Stomach (tissue), 9 donors: Measurements from ENCODE around the gene KRTAP9-2. TPM values are rescaled to one million over a fixed set of nuclear protein-coding genes. Genes with fewer than 3 reads are reported as not detected.
"Not testable (repeated sequence)": the region's sequence is repeated elsewhere in the genome, so short reads cannot be mapped to it uniquely, and the experiment has no call there.

Experiments used
- DNase-seq, 2 donors: peaks; one replicate each; pipeline versions ENCODE4 v3.0.0 to v3.0.0-alpha.2; 2013 to 2019
- H3K27ac ChIP-seq, 5 donors: fragments of 200-600 bp in 4 of 5; sonication (generic) in 4 of 5; one replicate each; pipeline ENCODE4 v1.5.1; 2013 to 2019; ENCODE audit warnings: mild to moderate bottlenecking in 1 of 5, moderate library complexity in 1 of 5
- H3K27me3 ChIP-seq, 3 donors: fragments of 200-600 bp; sonication (generic); one replicate each; pipeline ENCODE4 v1.5.1; 2017 to 2019; ENCODE audit warnings: mixed run types in 1 of 3
- H3K36me3 ChIP-seq, 4 donors: fragments of 200-600 bp; sonication (generic); 1 replicate in 3 of 4; 2 replicates in 1 of 4; pipeline ENCODE4 v1.5.1; 2016 to 2019
- H3K4me1 ChIP-seq, 4 donors: fragments of 200-600 bp; sonication (generic); one replicate each; pipeline ENCODE4 v1.5.1; 2016 to 2019
- H3K4me3 ChIP-seq, 4 donors: fragments of 200-600 bp; sonication (generic) in 3 of 4; one replicate each; pipeline ENCODE4 v1.5.1; 2016 to 2019; ENCODE audit warnings: mild to moderate bottlenecking in 1 of 4
- H3K9me3 ChIP-seq, 4 donors: fragments of 200-600 bp; sonication (generic); one replicate each; pipeline ENCODE4 v1.5.1; 2016 to 2019
- EP300 ChIP-seq: sonication (generic); formaldehyde crosslinking; IDR thresholded peaks from one replicate; pipeline ENCODE4 v1.6.1; 2017; ENCODE audit warnings: antibody characterized with exemption
- POLR2A ChIP-seq, 4 donors: fragments of 450-650 bp; IDR thresholded peaks; one replicate each; pipeline ENCODE4 v1.6.1; 2016; ENCODE audit warnings: antibody characterized with exemption in 4 of 4, control low read depth in 2 of 4, mild to moderate bottlenecking in 1 of 4, moderate library complexity in 1 of 4
- POLR2AphosphoS5 ChIP-seq, 3 donors: sonication (generic); formaldehyde crosslinking; IDR thresholded peaks; one replicate each; pipeline ENCODE4 v1.6.1; 2016; ENCODE audit warnings: antibody characterized with exemption in 3 of 3
- WGBS, 5 donors: extraction: QIAGEN DNeasy Blood & Tissue Kit in 3 of 5; methylation state at CpG; one replicate each; pipeline versions ENCODE4 v1.1.5 to v1.1.7; 2013 to 2018; 5-methylcytosine and 5-hydroxymethylcytosine counted together
- intact Hi-C: fragments of 100-400 bp; cut with DNase I; formaldehyde crosslinking; loops from one replicate; pipeline ENCODE4 v1.15.1; 2023; ENCODE audit warnings: low total_unique reads
- polyA plus RNA-seq, 3 donors: library from polyadenylated mRNA; stranded (reverse); fragments of 200-250 nt; gene quantifications; one replicate each; pipeline ENCODE4 v1.2.3, GENCODE V29; 2013
- total RNA-seq, 5 donors: library from RNA; depleted of rRNA; stranded (reverse); fragments of >200 nt; gene quantifications; one replicate each; pipeline versions ENCODE4 v1.1.0 to v1.2.3, GENCODE V29; 2014 to 2016
- TF ChIP-seq, protein P1 (sequence below), 7 experiments: fragments of 450-650 bp in 4 of 7; fragments of 200-600 bp in 3 of 7; sonication (generic) in 3 of 7; IDR thresholded peaks; one replicate each; pipeline ENCODE4 v1.5.1; 2016 to 2019; ENCODE audit warnings: antibody characterized with exemption in 7 of 7, control low read depth in 2 of 7, mild to moderate bottlenecking in 1 of 7
- donor health status: healthy with polysubstance abuse.
- donor health status: Bipolar disorder and iron deficiency.
- donor health status: healthy.

Gene KRTAP9-2
- total and polyA plus RNA-seq, 8 donors = not detected

DNA sequence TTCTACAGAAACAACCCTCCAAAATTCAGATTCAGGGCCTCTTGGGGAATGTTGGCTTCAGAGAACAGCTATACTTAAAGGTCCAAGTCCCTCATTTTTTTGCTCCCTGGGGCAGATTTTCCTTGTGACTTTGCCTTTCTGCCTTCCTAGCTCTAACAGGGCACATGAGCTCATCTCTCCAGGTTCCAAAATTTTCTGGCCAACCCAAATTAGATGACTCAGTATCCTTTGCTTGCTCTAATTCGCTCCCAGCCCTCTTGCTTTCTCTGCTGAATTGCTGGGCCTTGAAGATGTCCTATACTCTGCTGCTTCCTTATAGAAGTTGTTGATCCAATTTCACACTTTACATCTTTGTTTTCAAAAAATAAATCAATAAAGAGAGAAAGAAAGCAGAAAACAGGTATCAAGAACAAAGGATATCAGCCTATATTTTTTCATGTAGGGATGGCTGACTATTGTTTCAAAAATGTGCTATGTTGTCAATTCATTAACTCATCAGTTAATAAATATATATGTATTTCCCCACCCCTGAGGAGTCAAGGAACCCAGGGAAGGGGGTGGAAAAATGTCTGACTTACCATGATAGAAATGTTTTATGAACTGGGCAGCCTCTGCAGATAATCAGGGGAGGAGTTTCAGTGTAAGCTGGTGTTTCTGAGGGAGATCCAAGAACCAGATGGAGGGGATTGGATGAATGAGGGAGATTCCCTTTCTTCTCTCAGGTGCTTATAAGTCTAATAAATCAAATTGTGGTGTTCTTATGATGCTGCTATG, 47.4 kb upstream of the KRTAP9-2 start:
- WGBS, 5 donors = 83 to 94% (median 89%) methylated on average over 1 of the region's 1 CpG
- TF ChIP-seq, protein P1, sequence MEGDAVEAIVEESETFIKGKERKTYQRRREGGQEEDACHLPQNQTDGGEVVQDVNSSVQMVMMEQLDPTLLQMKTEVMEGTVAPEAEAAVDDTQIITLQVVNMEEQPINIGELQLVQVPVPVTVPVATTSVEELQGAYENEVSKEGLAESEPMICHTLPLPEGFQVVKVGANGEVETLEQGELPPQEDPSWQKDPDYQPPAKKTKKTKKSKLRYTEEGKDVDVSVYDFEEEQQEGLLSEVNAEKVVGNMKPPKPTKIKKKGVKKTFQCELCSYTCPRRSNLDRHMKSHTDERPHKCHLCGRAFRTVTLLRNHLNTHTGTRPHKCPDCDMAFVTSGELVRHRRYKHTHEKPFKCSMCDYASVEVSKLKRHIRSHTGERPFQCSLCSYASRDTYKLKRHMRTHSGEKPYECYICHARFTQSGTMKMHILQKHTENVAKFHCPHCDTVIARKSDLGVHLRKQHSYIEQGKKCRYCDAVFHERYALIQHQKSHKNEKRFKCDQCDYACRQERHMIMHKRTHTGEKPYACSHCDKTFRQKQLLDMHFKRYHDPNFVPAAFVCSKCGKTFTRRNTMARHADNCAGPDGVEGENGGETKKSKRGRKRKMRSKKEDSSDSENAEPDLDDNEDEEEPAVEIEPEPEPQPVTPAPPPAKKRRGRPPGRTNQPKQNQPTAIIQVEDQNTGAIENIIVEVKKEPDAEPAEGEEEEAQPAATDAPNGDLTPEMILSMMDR (IDR thresholded peaks at IDR 0.05) = no peak
- TF ChIP-seq EP300 = no peak
- TF ChIP-seq POLR2A (IDR thresholded peaks at IDR 0.05) = no peak
- TF ChIP-seq POLR2AphosphoS5 (IDR thresholded peaks at IDR 0.05) = no peak
- intact Hi-C loops = no loop called here

DNA sequence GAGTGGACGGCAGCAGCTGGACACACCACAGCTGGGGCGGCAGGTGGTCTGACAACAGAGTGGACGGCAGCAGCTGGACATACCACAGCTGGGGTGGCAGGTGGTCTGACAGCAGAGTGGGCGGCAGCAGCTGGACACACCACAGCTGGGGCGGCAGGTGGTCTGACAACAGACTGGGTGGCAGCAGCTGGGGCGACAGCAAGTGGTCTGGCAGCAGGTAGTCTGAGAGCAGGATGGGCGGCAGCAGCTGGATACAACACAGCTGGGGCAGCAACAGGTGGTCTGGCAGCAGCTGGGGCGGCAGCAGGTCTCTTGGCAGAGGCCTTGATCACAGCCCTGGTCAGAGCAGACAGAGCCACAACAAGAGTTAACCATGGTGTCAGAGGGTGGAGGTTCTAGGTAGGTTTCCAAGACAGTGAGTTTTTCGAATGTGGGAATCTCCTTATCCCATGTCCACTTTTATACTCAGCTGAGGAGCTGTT, 41.9 kb upstream of the KRTAP9-2 start, which contains the start of gene KRTAP4-1:
TSS of gene KRTAP4-1 (minus strand) at position 432 of the 482 bp plus-strand sequence. CDS start at position 375, 57 bp downstream.
- no peak for DNase-seq
- WGBS, 5 donors = 47 to 64% (median 62%) methylated on average over 6 to 9 of the region's 9 CpGs
- peaks cover 0 to 16% (median 9%) of the 10 kb centered on the region in 3 donors for H3K27me3 ChIP-seq
- intact Hi-C loops = no loop called here
- H3K9me3 ChIP-seq = no peaks in the 10 kb centered on the region
- H3K36me3 ChIP-seq = no peaks in the 10 kb centered on the region
- TF ChIP-seq POLR2AphosphoS5 (IDR thresholded peaks at IDR 0.05) (no peak), POLR2A (IDR thresholded peaks at IDR 0.05) (no peak)
- TF ChIP-seq, protein P1 (IDR thresholded peaks at IDR 0.05) = no peak
- H3K4me1 ChIP-seq = no peaks in the 10 kb centered on the region
- H3K4me3 ChIP-seq = no peak within 1 kb of the TSS
- H3K27ac ChIP-seq = no peak within 1 kb of the TSS

More for the DNA sequence above, 47.4 kb upstream of the KRTAP9-2 start:
- no peaks in the 10 kb centered on the region for H3K4me1 ChIP-seq
- no peak overlapping the region for H3K4me3 ChIP-seq
- no peaks in the 10 kb centered on the region for H3K36me3 ChIP-seq
- H3K9me3 ChIP-seq = no peaks in the 10 kb centered on the region
- no peak overlapping the region for H3K27ac ChIP-seq
- peaks cover 0 to 12% (median 0%) of the 10 kb centered on the region in 3 donors for H3K27me3 ChIP-seq
- no peak for DNase-seq

DNA sequence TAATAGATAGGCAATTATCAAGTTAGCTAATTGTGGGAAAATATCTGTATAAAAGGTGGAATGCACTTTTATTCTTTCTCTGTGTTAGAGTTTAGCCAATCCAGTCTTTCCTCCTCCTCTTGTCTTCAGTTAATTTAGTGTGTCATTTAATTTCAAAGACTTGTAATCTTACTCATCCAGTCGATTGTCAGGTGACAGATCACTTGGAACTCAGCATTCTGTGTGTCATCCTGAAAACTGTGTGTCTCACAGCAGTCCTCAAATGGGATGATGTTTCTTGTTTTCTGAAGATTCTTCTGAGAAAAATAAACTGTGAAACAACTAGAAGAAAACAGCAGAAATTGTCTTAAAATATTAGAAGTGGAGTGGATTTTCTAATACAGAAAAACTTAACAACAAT, 41.4 kb upstream of the KRTAP9-2 start:
- H3K27ac ChIP-seq = no peak overlapping the region
- 39 to 58% (median 50%) methylated on average over 1 of the region's 1 CpG for WGBS, 5 donors
- DNase-seq = no peak
- TF ChIP-seq POLR2AphosphoS5 (IDR thresholded peaks at IDR 0.05) (no peak), POLR2A (IDR thresholded peaks at IDR 0.05) (no peak), EP300 (no peak)
- TF ChIP-seq, protein P1 (IDR thresholded peaks at IDR 0.05) = no peak
- no peak overlapping the region for H3K4me3 ChIP-seq
- intact Hi-C loops = no loop called here
- H3K4me1 ChIP-seq = no peaks in the 10 kb centered on the region
- no peaks in the 10 kb centered on the region for H3K36me3 ChIP-seq
- H3K27me3 ChIP-seq = peaks cover 0 to 20% (median 12%) of the 10 kb centered on the region in 3 donors
- no peaks in the 10 kb centered on the region for H3K9me3 ChIP-seq

DNA sequence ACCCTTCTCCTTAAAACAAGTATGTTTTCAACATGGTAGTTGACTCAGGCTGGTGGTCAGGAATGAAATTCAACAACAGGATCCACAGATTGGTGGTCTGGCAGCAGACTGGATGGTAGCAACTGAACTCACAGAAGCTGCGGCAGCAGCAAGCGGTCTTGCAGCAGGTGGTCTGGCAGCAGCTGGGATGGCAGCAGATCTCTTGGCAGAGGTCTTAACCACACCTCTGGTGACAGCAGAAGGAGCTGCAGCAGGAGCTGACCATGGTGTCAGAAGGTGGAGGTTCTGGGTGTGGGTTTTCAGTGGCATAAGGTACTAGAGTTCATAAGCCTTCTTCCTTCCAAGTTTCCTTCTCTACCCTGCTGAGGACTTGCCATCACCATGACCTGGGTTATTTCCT, 39.6 kb upstream of the KRTAP9-2 start:
- no peak for DNase-seq
- Histone ChIP-seq H3K9me3 (no peaks in the 10 kb centered on the region), H3K27me3 (peaks cover 0 to 25% (median 17%) of the 10 kb centered on the region in 3 donors), H3K36me3 (no peaks in the 10 kb centered on the region), H3K4me1 (no peaks in the 10 kb centered on the region), H3K27ac (no peak overlapping the region), H3K4me3 (no peak overlapping the region)
- TF ChIP-seq POLR2AphosphoS5 (IDR thresholded peaks at IDR 0.05) (no peak), EP300 (no peak), POLR2A (IDR thresholded peaks at IDR 0.05) (no peak)
- TF ChIP-seq, protein P1 (IDR thresholded peaks at IDR 0.05) = no peak
- WGBS, 5 donors = 67 to 96% (median 84%) methylated on average over 2 of the region's 2 CpGs
- intact Hi-C loops = no loop called here

DNA sequence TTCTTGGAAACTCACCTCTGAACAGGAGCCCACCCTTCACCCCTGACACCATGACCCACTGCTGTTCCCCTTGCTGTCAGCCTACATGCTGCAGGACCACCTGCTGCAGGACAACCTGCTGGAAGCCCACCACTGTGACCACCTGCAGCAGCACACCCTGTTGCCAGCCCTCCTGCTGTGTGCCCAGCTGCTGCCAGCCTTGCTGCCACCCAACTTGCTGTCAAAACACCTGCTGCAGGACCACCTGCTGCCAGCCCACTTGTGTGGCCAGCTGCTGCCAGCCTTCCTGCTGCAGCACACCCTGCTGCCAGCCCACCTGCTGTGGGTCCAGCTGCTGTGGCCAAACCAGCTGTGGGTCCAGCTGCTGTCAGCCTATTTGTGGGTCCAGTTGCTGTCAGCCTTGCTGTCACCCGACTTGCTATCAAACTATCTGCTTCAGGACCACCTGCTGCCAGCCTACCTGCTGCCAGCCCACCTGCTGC, 36.6 kb upstream of the KRTAP9-2 start, which contains the start of gene KRTAP9-1:
TSS of gene KRTAP9-1 (plus strand) at position 51 of the 482 bp plus-strand sequence. CDS start at position 51, 0 bp downstream.
- 40 to 75% (median 60%) methylated on average over 1 of the region's 1 CpG; no CpG with 5 or more reads in 1 of the 5 donors for WGBS, 5 donors
- intact Hi-C loops = not testable (repeated sequence)

More for the DNA sequence above, 36.6 kb upstream of the KRTAP9-2 start, which contains the start of gene KRTAP9-1:
- H3K9me3 ChIP-seq, H3K36me3 ChIP-seq, H3K27ac ChIP-seq, H3K4me1 ChIP-seq, DNase-seq, H3K4me3 ChIP-seq: not testable (repeated sequence)
- H3K27me3 ChIP-seq = peaks cover 0 to 18% (median 9%) of the 10 kb centered on the region in 3 donors
